Mucosa of descending colon (tissue), 3 donors: ENCODE measurements around the gene STX17. TPM values are rescaled to one million over a fixed set of nuclear protein-coding genes. Genes with fewer than 3 reads are reported as not detected.

Source experiments
- ATAC-seq: fragments of 200-7000 bp; cut with Tn5 transposase; one replicate; pipeline ENCODE4 v1.9.1; 2020; ENCODE audit warnings: mild to moderate bottlenecking, moderate library complexity
- DNase-seq, 3 donors: peaks; one replicate each; pipeline ENCODE4 v3.0.0-alpha.2; 2020
- H3K36me3 ChIP-seq: fragments of 200-600 bp; one replicate; pipeline ENCODE4 v1.8.0; 2021; ENCODE audit warnings: low read depth, mild to moderate bottlenecking
- H3K4me1 ChIP-seq: fragments of 200-600 bp; one replicate; pipeline ENCODE4 v1.8.0; 2021; ENCODE audit warnings: low read depth, mild to moderate bottlenecking
- H3K4me3 ChIP-seq: fragments of 200-600 bp; one replicate; pipeline ENCODE4 v1.8.0; 2021; ENCODE audit warnings: mild to moderate bottlenecking
- H3K9me3 ChIP-seq: fragments of 200-600 bp; one replicate; pipeline ENCODE4 v1.8.0; 2021; ENCODE audit warnings: mild to moderate bottlenecking
- CTCF ChIP-seq: fragments of 200-600 bp; IDR thresholded peaks from one replicate; pipeline ENCODE4 v1.8.0; 2022; ENCODE audit warnings: antibody characterized with exemption, mild to moderate bottlenecking
- intact Hi-C, 2 donors: fragments of 100-400 bp; cut with DNase I in 1 of 2; cut with micrococcal nuclease in 1 of 2; formaldehyde crosslinking; loops; one replicate each; pipeline versions ENCODE4 v1.11.0 to v1.11.1; 2022; cut with DNase I, micrococcal nuclease
- total RNA-seq, 3 donors: library from RNA; stranded (reverse); fragmentation: NEBNext Ultra II Directional in 2 of 3; extraction: Animal tissue kit (Norgen Biotek cat#: 25700) in 2 of 3; gene quantifications; one replicate each; pipeline versions ENCODE4 v1.2.1 to v1.2.4, GENCODE V29; 2021 to 2023
- donor health status: DM: no; HTN: no; CAD: no; lungs with moderate emphysema.
- donor health status: DM: no; HTN: no; CAD: no.
- donor health status: DM: no; HTN: yes; CAD: no.

The STX17 gene
- total RNA-seq, 3 donors from 2014 or later: 29.0 to 52.8 (median 46.9) TPM

GRCh38 chr9:99967457-99967856 is 61.0 kb downstream of the STX17 start:
- Histone ChIP-seq H3K4me3 (no peak overlapping the region), H3K4me1 (no peaks in the 10 kb centered on the region), H3K9me3 (no peaks in the 10 kb centered on the region), H3K36me3 (no peaks in the 10 kb centered on the region)
- intact Hi-C loops: no loop called here
- ATAC-seq (no peak), DNase-seq (no peak)
- TF ChIP-seq CTCF: no peak

DNA sequence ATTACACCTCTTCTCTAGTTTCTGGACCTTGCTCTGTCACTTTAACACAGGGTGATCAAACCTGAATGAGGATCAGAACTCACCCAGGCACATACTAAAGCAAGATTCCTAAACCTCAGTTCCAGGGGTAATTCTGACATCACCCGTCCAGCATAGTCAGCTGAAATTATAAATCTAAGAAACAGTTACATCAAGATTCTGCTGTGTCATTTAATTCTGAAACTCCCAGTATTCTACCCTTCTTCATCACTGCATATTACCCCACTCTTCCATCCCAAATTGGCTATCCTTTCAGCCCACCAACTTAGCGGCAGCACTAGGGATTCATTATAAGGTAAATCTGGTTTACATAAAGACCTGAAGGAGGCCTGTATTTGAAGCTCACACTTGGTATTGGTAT is 64.0 kb downstream of the STX17 start:
- H3K9me3 ChIP-seq: no peaks in the 10 kb centered on the region
- ATAC-seq (no peak), DNase-seq (no peak)
- H3K36me3 ChIP-seq: no peaks in the 10 kb centered on the region
- H3K4me1 ChIP-seq: no peaks in the 10 kb centered on the region
- intact Hi-C loops: no loop called here
- H3K4me3 ChIP-seq: no peak overlapping the region
- no peak for TF ChIP-seq CTCF

DNA sequence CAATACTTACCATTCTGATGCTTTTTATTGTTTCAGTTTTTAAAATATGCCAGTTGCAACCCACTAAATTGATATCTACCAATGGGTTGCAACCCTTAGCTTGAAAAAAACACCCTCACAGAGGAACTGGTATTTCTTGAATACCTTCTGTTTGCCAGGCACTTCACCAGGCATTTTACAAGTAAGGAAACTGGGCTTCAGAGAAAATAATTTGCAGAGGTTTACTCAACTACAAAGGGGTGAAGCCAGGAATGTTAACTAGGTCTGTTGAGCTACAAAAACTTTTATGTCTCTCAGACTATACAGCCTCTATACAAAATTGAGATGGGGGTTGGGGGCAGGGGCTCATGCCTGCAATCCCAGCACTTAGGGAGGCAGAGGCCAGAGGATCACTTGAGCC is 65.0 kb downstream of the STX17 start:
- no peak for ATAC-seq
- H3K36me3 ChIP-seq: no peaks in the 10 kb centered on the region

DNA sequence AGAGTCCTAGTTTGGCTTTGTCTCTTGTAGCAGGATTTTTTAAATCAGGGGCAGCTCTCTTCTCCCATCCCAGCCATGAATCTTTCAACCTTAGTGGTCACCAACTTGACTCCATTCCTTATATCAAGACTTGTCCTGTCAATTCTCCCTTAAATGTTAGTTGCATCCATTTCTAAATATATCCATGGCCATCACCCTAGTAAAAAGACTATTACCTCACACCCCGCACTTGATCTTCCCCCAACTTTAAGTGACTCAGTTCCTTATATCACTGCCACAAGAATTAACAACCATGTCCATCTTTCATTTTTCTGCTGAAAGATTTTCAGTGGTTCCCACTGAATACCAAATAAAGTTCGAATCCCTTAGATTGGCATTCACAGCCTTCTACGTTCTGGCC is 67.0 kb downstream of the STX17 start:
- no peak for DNase-seq
- no peak for ATAC-seq
- Histone ChIP-seq H3K4me3 (no peak overlapping the region), H3K4me1 (no peaks in the 10 kb centered on the region), H3K9me3 (no peaks in the 10 kb centered on the region), H3K36me3 (no peaks in the 10 kb centered on the region)
- TF ChIP-seq CTCF: no peak
- intact Hi-C loops: no loop called here

More for the DNA sequence above, 65.0 kb downstream of the STX17 start:
- Histone ChIP-seq H3K9me3 (no peaks in the 10 kb centered on the region), H3K4me3 (no peak overlapping the region), H3K4me1 (no peaks in the 10 kb centered on the region)
- no peak for TF ChIP-seq CTCF
- intact Hi-C loops: no loop called here
- DNase-seq: no peak

GRCh38 chr9:99977033-99977792 is 70.8 kb downstream of the STX17 start:
- Histone ChIP-seq H3K9me3 (no peaks in the 10 kb centered on the region), H3K36me3 (no peaks in the 10 kb centered on the region), H3K4me1 (no peaks in the 10 kb centered on the region), H3K4me3 (no peak overlapping the region)
- intact Hi-C loops: no loop called here
- DNase-seq (no peak), ATAC-seq (no peak)
- TF ChIP-seq CTCF: no peak
